Right forelimb (tissue), 1 donor: ENCODE data around the gene FILIP1L.

ENCODE experiments used
- DNase-seq: peaks from one replicate; pipeline ENCODE4 v3.0.0-alpha.2; 2018

Gene FILIP1L

DNA sequence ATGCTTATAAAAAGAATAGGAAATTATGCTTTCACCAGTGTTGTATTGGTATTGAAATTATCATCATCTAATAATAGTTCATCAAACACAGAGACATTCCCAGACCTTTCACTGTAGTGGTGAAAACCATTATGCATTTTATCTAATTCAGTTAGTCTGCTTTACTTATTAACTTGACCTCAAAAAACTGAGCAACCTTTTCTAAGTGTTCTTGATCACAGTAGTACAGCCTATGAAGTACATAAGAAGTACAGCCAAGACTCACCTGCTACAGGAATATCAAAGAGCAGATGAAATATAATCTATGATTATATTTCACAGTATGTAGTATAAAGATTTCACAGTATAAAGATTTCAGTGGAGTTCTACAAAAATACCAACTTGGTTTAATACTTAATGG is 75.2 kb downstream of the FILIP1L start:
- no peak for DNase-seq

GRCh38 chr3:100033903-100034471 is 80.3 kb downstream of the FILIP1L start:
- DNase-seq: no peak

- no peak for DNase-seq
These were observed 81.1 kb downstream of the FILIP1L start for GRCh38 chr3:100033184-100033583.

DNA sequence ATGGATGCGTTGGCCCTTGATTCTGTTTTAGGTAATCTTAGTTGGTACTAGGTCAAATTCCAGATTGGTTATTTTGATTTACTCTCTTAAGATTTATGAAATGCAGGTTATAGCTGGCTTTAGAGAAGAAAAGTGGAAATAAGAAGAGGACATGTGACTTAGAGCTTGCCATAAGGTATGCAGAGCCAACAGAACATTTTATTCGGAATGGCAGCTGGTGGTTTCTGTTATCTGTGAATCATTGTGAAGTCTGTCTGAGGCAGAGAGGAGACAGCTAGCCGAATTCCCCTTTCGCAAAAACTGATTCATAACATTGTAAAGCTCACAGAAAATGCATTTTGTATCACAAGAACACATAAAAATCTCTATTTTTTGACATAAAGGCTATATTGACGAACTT is 82.1 kb downstream of the FILIP1L start:
- no peak for DNase-seq

- no peak for DNase-seq
These were observed 83.3 kb downstream of the FILIP1L start for GRCh38 chr3:100030914-100031425.

GRCh38 chr3:100030346-100030745 is 84.0 kb downstream of the FILIP1L start:
- no peak for DNase-seq

DNA sequence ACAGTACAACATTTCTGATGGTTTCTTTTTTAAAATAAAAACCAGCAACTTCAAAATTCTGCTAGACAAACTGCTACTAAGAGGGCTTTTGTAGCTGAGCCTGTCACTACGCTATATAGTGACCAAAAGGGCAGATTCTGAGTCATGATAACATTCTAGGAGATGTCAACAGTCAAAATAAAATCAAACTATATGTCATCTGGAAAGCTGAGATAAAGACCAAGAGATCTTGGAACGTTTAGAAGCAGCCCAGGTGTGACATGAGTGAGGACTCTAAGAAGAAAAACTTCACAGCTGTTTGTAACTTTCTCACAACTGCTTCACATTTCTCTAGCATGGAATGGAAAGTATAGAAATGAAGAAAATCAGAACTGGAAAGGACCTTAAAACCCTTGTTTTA is 84.6 kb downstream of the FILIP1L start:
- no peak for DNase-seq

GRCh38 chr3:100029052-100029451 is 85.2 kb downstream of the FILIP1L start:
- DNase-seq: no peak

DNA sequence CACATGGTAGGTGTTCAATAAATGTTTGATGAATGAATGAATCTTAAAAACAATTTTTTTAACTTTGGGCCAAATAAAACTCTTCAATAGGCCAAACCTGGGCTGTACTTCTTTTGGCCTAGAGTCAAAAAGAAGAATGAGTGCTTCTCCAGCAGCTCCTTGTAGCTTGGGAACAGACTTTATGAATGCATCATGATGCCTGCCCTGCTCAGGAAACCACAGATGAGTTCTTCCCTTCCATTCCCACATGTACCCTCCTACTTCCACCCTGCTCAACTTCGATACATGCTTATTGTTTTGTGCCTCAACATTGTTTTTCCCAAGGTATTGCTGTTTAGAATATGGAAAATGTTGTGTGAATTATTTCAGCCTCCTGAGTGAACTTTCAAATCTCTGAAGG is 87.0 kb downstream of the FILIP1L start:
- DNase-seq: no peak

DNA sequence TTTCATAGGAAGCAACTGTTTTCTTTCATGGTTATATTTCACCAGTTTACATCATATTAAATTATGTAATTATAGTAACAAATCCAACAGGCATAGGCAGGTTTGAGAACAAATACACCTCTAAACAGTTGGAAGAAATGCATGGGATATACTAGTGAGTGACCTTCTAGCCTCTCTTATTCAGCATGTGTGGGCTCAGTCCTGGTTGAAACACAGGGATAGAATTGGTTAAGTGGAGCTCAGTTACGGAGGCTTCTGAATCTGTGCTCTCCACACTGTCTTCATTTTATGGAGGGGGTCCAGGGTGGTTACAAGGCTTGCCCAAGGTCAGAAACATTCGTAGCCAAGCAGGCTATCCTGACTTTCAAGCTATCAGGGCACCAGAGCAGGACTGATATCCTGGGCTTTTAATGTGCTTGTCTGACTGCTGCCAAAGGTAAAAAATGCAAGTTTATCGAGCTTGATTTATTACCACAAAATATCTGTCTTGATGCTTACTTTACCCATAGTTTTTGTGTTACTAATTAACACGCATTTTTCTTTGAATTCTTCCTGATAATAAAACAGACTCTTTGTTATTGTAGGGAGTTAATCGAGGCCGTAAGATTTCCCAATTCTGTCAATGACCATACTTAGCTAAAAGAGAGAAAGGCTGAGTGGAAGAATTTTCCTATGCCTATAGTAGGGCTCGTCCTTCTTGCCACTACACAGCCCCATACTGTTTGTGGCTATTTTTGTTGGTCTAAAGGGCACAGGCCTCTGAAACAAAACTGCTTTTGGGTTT is 89.6 kb downstream of the FILIP1L start:
- DNase-seq: no peak

GRCh38 chr3:100023595-100023994 is 90.7 kb downstream of the FILIP1L start:
- DNase-seq: no peak

DNA sequence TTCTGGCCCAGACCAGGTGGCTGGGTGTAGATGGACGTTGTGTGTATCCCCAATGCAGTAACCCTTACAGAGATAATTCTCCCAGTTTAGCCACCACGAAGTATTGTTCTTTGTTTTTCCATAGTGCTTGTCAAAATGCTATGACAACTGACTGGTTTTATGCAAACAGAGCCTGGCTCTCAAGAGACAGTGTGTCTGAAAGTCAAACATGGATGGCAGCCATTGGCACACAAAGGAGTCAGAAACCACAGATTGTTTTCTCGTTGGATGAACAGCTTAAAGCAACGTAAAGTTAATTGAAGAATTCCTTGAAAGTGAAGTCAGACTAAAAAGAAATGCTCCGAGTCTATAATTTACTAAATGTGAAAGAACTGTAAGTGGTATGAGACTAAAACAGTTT is 91.2 kb downstream of the FILIP1L start:
- DNase-seq: no peak

DNA sequence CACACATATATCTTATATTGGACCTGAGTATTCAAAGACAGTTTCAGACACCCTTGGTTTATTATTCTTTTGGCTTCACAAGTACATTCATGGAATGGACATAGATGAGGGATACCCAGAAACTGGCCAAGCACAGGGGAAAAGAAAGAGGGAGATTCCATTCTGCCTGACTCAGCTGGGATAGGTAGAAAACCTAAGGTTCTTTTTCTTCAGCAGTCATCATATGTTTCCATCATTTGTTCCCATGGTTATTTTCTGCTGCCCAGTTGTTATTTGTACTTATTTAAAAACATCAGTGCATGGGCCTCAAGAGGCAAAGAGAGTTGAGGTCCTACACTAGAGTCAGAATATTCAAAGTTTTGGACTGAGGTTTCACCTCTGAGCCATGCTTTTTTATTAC is 91.8 kb downstream of the FILIP1L start:
- no peak for DNase-seq

GRCh38 chr3:100020876-100021644 is 93.2 kb downstream of the FILIP1L start:
- no peak for DNase-seq

DNA sequence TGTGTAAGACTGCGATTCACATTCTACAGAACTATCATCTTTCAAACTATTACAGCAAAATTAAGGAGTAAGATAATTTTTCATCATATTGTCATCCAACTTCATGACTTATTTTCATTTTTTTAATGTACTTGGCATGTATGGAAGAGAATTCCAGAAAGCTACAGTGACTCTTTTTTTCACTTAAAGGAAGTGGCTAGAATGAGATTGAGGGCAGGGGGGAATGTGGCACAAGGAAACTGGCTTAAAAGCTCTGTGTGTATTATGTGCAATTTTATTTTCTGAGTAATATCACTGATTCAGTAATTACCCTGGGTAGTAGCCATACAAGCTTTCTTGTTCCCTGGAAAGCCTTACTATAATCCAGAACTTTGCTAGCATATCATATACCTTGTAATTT is 94.6 kb downstream of the FILIP1L start:
- DNase-seq: no peak

DNA sequence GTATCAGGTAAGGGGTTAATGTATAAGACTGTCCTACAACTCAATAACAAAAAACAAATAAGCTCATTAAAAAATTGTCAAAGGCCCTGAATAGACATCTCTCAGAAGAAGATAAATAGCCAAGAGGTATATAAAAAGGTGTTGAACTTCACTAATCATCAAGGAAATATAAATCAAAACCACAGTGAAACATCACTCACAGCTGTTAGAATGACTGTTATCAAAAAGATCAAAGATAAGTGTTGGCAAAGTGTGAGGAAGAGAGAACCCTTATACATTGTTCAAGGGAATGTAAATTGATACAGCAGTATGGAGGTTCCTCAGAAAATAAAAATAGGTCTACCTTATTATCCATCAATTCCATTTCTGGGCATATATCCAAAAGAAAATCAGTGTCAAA is 95.5 kb downstream of the FILIP1L start:
- DNase-seq: no peak

DNA sequence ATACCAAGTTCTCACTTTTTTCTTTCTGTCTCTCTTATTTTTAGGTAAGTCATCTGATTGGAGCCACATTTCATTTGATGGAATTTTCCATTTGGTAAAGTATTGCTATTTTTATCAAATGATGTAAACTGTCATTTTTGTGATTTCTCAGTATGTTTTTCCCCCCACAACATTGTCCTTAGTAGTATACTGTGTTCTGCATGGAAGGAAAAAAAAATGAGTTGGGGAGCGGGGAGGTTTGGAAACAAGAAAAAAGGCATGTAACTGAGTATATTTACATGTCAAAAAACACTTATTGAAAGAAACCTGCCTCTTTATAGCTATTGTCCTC is 104.2 kb downstream of the FILIP1L start:
- no peak for DNase-seq

DNA sequence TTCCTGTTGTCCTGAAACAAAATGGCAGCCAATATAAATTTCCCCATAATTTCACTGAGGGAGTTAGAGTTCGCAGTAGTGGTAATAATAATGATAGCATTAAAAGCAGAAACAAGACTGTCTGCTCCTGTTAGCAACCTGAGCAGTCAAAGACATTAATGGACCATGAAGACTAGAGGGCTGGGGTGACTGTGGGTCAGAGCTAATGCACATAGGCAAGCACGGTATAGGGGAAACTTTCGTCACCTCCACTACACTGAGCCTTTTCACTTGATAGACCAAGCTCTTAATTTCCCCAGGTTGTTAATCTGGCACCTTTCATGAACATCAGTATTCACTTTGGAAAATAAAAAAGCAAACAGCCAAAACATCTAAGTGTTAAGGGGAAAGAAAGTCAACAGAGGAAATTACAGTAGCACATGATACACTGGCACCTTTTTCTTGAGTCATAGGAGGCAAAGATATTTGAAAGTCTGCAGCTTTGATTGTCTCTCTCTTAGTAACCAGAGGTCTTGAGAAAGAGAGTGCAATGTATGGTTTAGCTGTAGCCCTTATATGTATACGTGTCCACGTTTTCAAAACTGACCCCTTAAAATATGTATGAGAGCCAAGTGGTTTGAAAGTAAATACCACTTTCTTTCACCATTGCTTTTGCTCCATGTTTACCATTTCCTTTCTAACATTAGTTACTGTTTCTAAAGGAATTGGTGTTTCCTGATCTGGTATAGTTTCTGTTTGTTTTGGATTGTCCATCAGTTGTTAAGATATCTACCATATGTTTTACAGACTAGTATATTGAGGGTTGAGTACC is 104.8 kb downstream of the FILIP1L start:
- DNase-seq: no peak

DNA sequence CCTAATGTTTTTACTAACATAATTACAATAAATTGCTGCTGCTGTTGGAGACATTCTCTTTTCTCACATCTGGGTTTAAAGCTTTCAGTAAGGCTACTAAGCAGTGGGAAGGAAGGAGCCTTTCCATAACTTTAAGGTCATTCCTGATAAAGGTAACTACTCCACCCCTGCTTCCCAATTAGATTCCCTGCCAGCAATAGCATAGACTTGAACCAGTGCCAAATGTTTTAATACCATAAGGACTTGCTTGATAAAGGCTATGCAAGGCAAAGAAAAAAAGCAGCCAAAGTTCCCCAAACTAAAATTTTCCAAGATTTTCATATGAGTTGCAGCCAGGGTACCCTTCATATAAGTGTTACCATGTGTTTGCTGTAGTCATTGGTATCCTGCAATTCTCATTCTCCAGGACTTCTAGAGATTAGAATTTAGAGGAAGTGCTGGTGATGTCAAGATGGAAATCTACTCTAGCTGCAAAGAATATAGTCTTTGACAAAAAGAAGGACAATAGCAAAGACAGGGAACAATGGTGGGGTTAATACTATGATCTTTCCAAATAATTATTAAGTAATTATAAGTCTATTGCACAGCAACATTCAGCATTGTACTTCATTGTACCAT is 106.1 kb downstream of the FILIP1L start:
- no peak for DNase-seq

GRCh38 chr3:100007313-100007712 is 107.0 kb downstream of the FILIP1L start:
- no peak for DNase-seq

DNA sequence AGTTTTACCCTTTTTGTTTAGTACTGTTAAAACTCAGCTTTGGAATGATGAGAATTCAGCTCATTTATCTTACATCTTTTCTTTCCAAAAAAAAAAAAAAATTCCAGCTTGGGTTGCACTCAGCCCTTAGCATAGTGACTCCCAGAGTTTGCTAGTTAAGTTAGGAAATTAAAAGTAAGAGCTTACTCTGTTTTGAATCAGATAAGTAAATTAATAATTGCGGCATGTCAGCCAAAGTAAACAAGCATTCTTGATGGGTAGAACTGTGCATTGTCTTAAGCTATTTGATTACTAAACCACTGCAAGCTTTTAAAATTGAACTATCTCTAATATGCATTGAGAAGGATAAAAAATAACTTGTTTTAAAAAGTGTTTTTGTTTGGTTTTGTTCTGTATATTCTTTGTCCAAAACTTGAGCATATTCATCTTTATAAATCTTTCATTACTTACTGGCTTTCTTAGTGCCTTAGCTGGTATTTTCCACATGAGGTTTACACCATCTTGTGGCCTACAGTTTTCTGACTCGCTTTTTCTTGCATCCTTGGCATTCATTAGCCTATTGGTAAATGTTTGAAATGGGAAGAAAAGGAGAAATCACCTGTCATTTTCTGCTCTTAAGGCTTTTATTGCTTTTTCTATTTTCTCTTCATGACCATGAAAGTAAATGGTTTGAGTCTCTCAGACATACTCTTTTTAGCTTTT is 107.6 kb downstream of the FILIP1L start:
- no peak for DNase-seq
